ENCODE data around the gene LPAR5. TPM values are rescaled to one million over a fixed set of nuclear protein-coding genes. Genes with fewer than 3 reads are reported as not detected.

The LPAR5 gene
- total and polyA plus RNA-seq, 2 of the 13 experiments (the other 11 are each of a cell fraction or from before 2014, with no cell fraction given) = 0.09 to 0.32 TPM

- TF ChIP-seq LCORL (IDR thresholded peaks at IDR 0.05) (no peak), LCORL (CRISPR knock-in tag; IDR thresholded peaks at IDR 0.05) (no peak), SNAPC5 (CRISPR knock-in tag; IDR thresholded peaks at IDR 0.05; ENCODE audit: borderline replicate concordance) (no peak)
These were observed 61.0 kb downstream of the LPAR5 start (continued) for GRCh38 chr12:6574576-6575295.

- Histone ChIP-seq H3K4me2 (ENCODE audit: low read depth, low read length) (no peak overlapping the region), H3K9me3 (ENCODE audit: low read length) (no peaks in the 10 kb centered on the region), H2AFZ (ENCODE audit: low read length) (no peak overlapping the region), H3K27ac (ENCODE audit: extremely low read length, insufficient read depth, low read length) (no peak overlapping the region), H3K4me1 (ENCODE audit: insufficient read depth, low read length) (peaks cover 25% of the 10 kb centered on the region), H4K20me1 (ENCODE audit: insufficient read depth, low read length) (no peaks in the 10 kb centered on the region; the same call in 1 of the 2 replicates), H3K36me3 (replicated peaks in 1 of 2; ENCODE audit: control insufficient read depth in 1 of 2, insufficient read depth in 2 of 2, low read length in 2 of 2) (peaks cover 24 to 62% of the 10 kb centered on the region in 2 experiments), H3K27me3 (ENCODE audit: control insufficient read depth in 1 of 2, insufficient read depth in 2 of 2, low read length in 2 of 2) (no peaks in the 10 kb centered on the region), H3K4me3 (replicated peaks in 1 of 3; ENCODE audit: insufficient read depth in 1 of 3, low read depth in 2 of 3, low read length in 3 of 3) (no peak overlapping the region), H3K9ac (ENCODE audit: insufficient read depth, low read depth, low read length) (no peak overlapping the region), H3K79me2 (ENCODE audit: insufficient read depth, low read length) (peaks cover under 1% of the 10 kb centered on the region)
- POLR2A ChIA-PET = no interaction called here
- intact Hi-C loops (cut with micrococcal nuclease; ENCODE audit: unreplicated experiment) = no loop called here
- TF ChIP-seq HINFP (CRISPR knock-in tag; IDR thresholded peaks at IDR 0.05; ENCODE audit: low read depth) (no peak), ZNF737 (CRISPR knock-in tag; IDR thresholded peaks at IDR 0.05; ENCODE audit: borderline replicate concordance) (no peak), NAIF1 (CRISPR knock-in tag; IDR thresholded peaks at IDR 0.05; ENCODE audit: borderline replicate concordance) (no peak), HOXA7 (CRISPR knock-in tag; IDR thresholded peaks at IDR 0.05) (no peak)
- no peak for DNase-seq (ENCODE audit: low spot score)
- FAIRE-seq = no peak
- WGBS (ENCODE audit: low lambda C conversion rate) = 92% methylated on average over 8 of the region's 8 CpGs
- in situ Hi-C loops (cut with HindIII; ENCODE audit: extremely low pct_ligation_motif_present, low pct_unique_long_range_greater_than_20kb) = no loop called here
- ATAC-seq = no peak
- CTCF ChIA-PET (ENCODE audit: low intra/inter-chr PET ratio, low total read pairs) = no interaction called here
- no TSS peak for BruUV-seq (replicated peaks)
These were observed 62.8 kb downstream of the LPAR5 start for GRCh38 chr12:6573001-6573400.

Measured in HepG2 (cell line).